Measurements from ENCODE around the gene SDCBP2. TPM values are rescaled to one million over a fixed set of nuclear protein-coding genes. Genes with fewer than 3 reads are reported as not detected.

Gene SDCBP2
- total and polyA plus RNA-seq, 2 experiments from 2014 or later = 3.2 to 5.3 TPM

DNA sequence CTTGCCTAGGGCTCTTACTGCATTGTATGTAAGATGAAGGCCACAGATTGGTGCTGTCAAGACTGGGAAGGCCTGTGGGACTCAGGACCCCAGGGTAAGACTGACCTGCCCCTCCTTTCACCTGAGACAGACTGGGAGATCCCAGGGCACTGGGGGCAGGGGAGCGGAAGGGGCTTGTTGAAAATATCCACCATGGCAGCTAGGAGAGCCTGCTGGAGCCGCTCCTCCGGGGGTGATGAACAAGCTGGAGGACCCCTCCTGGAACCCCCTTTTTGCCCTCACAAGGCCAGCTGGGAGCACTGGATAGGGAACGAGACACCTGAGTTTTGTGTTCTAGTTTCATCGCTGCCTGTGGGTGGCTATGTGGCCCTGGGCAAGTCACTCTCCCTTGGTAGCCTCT, 9.2 kb upstream of the SDCBP2 start:
- no peaks in the 10 kb centered on the region for H3F3A ChIP-seq (replicated peaks; ENCODE audit: low read depth)
- DNase-seq (ENCODE audit: low spot score) = no peak
- TF ChIP-seq ZNF114 (CRISPR knock-in tag; IDR thresholded peaks at IDR 0.05) (no peak), STAT1 (IDR thresholded peaks at IDR 0.05; ENCODE audit: unreplicated experiment) (no peak), NANOG (IDR thresholded peaks at IDR 0.05; ENCODE audit: borderline replicate concordance) (no peak), EZH2phosphoT487 (IDR thresholded peaks at IDR 0.05; ENCODE audit: unreplicated experiment) (no peak), POLR2AphosphoS5 (IDR thresholded peaks at IDR 0.05; ENCODE audit: low read depth) (no peak)
- TF ChIP-seq, protein P1, sequence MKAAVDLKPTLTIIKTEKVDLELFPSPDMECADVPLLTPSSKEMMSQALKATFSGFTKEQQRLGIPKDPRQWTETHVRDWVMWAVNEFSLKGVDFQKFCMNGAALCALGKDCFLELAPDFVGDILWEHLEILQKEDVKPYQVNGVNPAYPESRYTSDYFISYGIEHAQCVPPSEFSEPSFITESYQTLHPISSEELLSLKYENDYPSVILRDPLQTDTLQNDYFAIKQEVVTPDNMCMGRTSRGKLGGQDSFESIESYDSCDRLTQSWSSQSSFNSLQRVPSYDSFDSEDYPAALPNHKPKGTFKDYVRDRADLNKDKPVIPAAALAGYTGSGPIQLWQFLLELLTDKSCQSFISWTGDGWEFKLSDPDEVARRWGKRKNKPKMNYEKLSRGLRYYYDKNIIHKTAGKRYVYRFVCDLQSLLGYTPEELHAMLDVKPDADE (IDR thresholded peaks at IDR 0.05) = no peak
- TF ChIP-seq, protein P2, sequence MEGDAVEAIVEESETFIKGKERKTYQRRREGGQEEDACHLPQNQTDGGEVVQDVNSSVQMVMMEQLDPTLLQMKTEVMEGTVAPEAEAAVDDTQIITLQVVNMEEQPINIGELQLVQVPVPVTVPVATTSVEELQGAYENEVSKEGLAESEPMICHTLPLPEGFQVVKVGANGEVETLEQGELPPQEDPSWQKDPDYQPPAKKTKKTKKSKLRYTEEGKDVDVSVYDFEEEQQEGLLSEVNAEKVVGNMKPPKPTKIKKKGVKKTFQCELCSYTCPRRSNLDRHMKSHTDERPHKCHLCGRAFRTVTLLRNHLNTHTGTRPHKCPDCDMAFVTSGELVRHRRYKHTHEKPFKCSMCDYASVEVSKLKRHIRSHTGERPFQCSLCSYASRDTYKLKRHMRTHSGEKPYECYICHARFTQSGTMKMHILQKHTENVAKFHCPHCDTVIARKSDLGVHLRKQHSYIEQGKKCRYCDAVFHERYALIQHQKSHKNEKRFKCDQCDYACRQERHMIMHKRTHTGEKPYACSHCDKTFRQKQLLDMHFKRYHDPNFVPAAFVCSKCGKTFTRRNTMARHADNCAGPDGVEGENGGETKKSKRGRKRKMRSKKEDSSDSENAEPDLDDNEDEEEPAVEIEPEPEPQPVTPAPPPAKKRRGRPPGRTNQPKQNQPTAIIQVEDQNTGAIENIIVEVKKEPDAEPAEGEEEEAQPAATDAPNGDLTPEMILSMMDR (conservative IDR thresholded peaks at IDR 0.05; ENCODE audit: low read depth in 2 of 2) = no peak
- no peaks in the 10 kb centered on the region for H3K79me2 ChIP-seq (replicated peaks; ENCODE audit: insufficient read depth)
- Mint-ChIP-seq H3K4me1 (peaks cover 16% of the 10 kb centered on the region), H3K4me3 (no peak overlapping the region), H3K27ac (no peak overlapping the region), H3K27me3 (ENCODE audit: insufficient read depth, low read depth, poor library complexity) (peaks cover 11% of the 10 kb centered on the region), H3K36me3 (ENCODE audit: low read depth) (peaks cover 11% of the 10 kb centered on the region; the same call in 1 of the 3 replicates), H3K9me3 (no peaks in the 10 kb centered on the region)
- peaks cover 15% of the 10 kb centered on the region for H4K20me1 ChIP-seq (replicated peaks; ENCODE audit: insufficient read depth)
- no peaks in the 10 kb centered on the region for H3K9me2 ChIP-seq (ENCODE audit: insufficient read depth)
- ATAC-seq = no peak
- H3K27ac ChIP-seq (ENCODE audit: low read depth) = no peak overlapping the region
- no peak overlapping the region for H3K4me2 ChIP-seq
- no peaks in the 10 kb centered on the region; the same call in 1 of the 2 replicates for H3K27me3 ChIP-seq (ENCODE audit: insufficient read depth)
- no peak overlapping the region for H3K4me3 ChIP-seq
- H3K4me1 ChIP-seq (ENCODE audit: insufficient read depth) = no peaks in the 10 kb centered on the region
- H3K36me3 ChIP-seq (ENCODE audit: insufficient read depth) = no peaks in the 10 kb centered on the region
- H2AFZ ChIP-seq = no peak overlapping the region

DNA sequence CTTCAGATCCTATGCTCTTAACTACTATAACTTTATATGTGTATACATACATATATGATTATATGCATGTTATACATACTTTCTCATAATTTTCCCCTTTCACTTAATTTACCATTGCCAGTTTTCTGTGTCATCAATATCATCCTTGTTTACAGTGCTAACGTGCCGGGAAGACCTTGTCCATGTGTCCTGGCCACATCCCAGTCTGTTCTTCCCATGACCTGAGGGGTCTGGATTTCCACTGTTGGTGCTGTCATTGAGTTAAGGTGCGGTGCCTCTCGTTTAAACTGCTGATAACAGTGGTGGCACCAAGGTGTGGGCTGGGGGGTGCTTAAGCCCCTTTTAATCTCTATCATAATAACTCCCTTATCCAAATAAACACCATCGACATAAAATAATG, 8.5 kb upstream of the SDCBP2 start:
- no peak overlapping the region for H3K4me3 Mint-ChIP-seq
- ATAC-seq = no peak
- H3K27ac Mint-ChIP-seq = no peak overlapping the region
- TF ChIP-seq STAT1 (IDR thresholded peaks at IDR 0.05; ENCODE audit: unreplicated experiment) (no peak), EZH2phosphoT487 (IDR thresholded peaks at IDR 0.05; ENCODE audit: unreplicated experiment) (no peak), POLR2AphosphoS5 (IDR thresholded peaks at IDR 0.05; ENCODE audit: low read depth) (no peak), ZNF114 (CRISPR knock-in tag; IDR thresholded peaks at IDR 0.05) (no peak), JUNB (IDR thresholded peaks at IDR 0.05; ENCODE audit: unreplicated experiment) (no peak), NANOG (IDR thresholded peaks at IDR 0.05; ENCODE audit: borderline replicate concordance) (no peak), EZH2 (IDR thresholded peaks at IDR 0.05; ENCODE audit: low read depth, unreplicated experiment) (no peak)
- TF ChIP-seq, protein P2 (conservative IDR thresholded peaks at IDR 0.05; ENCODE audit: low read depth in 2 of 2) = no peak
- TF ChIP-seq, protein P3, sequence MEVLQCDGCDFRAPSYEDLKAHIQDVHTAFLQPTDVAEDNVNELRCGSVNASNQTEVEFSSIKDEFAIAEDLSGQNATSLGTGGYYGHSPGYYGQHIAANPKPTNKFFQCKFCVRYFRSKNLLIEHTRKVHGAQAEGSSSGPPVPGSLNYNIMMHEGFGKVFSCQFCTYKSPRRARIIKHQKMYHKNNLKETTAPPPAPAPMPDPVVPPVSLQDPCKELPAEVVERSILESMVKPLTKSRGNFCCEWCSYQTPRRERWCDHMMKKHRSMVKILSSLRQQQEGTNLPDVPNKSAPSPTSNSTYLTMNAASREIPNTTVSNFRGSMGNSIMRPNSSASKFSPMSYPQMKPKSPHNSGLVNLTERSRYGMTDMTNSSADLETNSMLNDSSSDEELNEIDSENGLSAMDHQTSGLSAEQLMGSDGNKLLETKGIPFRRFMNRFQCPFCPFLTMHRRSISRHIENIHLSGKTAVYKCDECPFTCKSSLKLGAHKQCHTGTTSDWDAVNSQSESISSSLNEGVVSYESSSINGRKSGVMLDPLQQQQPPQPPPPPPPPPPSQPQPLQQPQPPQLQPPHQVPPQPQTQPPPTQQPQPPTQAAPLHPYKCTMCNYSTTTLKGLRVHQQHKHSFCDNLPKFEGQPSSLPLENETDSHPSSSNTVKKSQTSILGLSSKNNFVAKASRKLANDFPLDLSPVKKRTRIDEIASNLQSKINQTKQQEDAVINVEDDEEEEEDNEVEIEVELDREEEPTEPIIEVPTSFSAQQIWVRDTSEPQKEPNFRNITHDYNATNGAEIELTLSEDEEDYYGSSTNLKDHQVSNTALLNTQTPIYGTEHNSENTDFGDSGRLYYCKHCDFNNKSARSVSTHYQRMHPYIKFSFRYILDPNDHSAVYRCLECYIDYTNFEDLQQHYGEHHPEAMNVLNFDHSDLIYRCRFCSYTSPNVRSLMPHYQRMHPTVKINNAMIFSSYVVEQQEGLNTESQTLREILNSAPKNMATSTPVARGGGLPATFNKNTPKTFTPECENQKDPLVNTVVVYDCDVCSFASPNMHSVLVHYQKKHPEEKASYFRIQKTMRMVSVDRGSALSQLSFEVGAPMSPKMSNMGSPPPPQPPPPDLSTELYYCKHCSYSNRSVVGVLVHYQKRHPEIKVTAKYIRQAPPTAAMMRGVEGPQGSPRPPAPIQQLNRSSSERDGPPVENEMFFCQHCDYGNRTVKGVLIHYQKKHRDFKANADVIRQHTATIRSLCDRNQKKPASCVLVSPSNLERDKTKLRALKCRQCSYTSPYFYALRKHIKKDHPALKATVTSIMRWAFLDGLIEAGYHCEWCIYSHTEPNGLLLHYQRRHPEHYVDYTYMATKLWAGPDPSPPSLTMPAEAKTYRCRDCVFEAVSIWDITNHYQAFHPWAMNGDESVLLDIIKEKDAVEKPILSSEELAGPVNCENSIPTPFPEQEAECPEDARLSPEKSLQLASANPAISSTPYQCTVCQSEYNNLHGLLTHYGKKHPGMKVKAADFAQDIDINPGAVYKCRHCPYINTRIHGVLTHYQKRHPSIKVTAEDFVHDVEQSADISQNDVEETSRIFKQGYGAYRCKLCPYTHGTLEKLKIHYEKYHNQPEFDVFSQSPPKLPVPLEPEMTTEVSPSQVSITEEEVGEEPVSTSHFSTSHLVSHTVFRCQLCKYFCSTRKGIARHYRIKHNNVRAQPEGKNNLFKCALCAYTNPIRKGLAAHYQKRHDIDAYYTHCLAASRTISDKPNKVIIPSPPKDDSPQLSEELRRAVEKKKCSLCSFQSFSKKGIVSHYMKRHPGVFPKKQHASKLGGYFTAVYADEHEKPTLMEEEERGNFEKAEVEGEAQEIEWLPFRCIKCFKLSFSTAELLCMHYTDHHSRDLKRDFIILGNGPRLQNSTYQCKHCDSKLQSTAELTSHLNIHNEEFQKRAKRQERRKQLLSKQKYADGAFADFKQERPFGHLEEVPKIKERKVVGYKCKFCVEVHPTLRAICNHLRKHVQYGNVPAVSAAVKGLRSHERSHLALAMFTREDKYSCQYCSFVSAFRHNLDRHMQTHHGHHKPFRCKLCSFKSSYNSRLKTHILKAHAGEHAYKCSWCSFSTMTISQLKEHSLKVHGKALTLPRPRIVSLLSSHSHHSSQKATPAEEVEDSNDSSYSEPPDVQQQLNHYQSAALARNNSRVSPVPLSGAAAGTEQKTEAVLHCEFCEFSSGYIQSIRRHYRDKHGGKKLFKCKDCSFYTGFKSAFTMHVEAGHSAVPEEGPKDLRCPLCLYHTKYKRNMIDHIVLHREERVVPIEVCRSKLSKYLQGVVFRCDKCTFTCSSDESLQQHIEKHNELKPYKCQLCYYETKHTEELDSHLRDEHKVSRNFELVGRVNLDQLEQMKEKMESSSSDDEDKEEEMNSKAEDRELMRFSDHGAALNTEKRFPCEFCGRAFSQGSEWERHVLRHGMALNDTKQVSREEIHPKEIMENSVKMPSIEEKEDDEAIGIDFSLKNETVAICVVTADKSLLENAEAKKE (CRISPR knock-in tag; IDR thresholded peaks at IDR 0.05) = no peak

More for the DNA sequence above, 8.5 kb upstream of the SDCBP2 start:
- Histone ChIP-seq H4K20me1 (replicated peaks; ENCODE audit: insufficient read depth) (peaks cover 15% of the 10 kb centered on the region), H3K4me2 (no peak overlapping the region), H2AFZ (no peak overlapping the region), H3K4me3 (no peak overlapping the region), H3K27ac (ENCODE audit: low read depth) (no peak overlapping the region), H3K4me1 (ENCODE audit: insufficient read depth) (no peaks in the 10 kb centered on the region), H3K27me3 (ENCODE audit: insufficient read depth) (no peaks in the 10 kb centered on the region; the same call in 1 of the 2 replicates), H3F3A (replicated peaks; ENCODE audit: low read depth) (no peaks in the 10 kb centered on the region), H3K79me2 (replicated peaks; ENCODE audit: insufficient read depth) (no peaks in the 10 kb centered on the region), H3K36me3 (ENCODE audit: insufficient read depth) (no peaks in the 10 kb centered on the region), H3K9me2 (ENCODE audit: insufficient read depth) (no peaks in the 10 kb centered on the region)
- Mint-ChIP-seq H3K27me3 (ENCODE audit: insufficient read depth, low read depth, poor library complexity) (peaks cover 11% of the 10 kb centered on the region), H3K36me3 (ENCODE audit: low read depth) (peaks cover 17% of the 10 kb centered on the region; the same call in 1 of the 3 replicates), H3K4me1 (peaks cover 16% of the 10 kb centered on the region), H3K9me3 (no peaks in the 10 kb centered on the region)
- no peak for DNase-seq (ENCODE audit: low spot score)

All from GM23338 (cell line).